K562 (cell line): ENCODE data around the gene GTSE1. TPM values are rescaled to one million over a fixed set of nuclear protein-coding genes. Genes with fewer than 3 reads are reported as not detected.

Experiments
- ATAC-seq: fragments of 200-7000 bp; cut with Tn5 transposase; 3 replicates; pipeline ENCODE4 v1.9.1; 2020; ENCODE audit warnings: moderate library complexity
- BruUV-seq: library from RNA; stranded (reverse); fragments of 400-500 nt; replicated peaks from 2 replicates; lab custom pipeline; 2021; lab: Mats Ljungman, UMichigan
- CTCF ChIA-PET: fragments of 300-600 bp; formaldehyde crosslinking; extraction: SDS; loops from one replicate; lab custom pipeline; 2021; ENCODE audit warnings: low intra/inter-chr PET ratio; lab: Yijun Ruan, JAX
- POLR2A ChIA-PET: fragments of 300-600, 350-650 bp; sonication (Branson Sonifier 250); formaldehyde crosslinking; extraction: SDS; loops from one replicate; lab custom pipeline; 2021; ENCODE audit warnings: antibody characterized with exemption, inconsistent platforms; lab: Yijun Ruan, JAX
- DNase-seq, 4 experiments: peaks; one replicate each; pipeline versions ENCODE4 v3.0.0 to v3.0.0-alpha.2; 2011 to 2018; ENCODE audit warnings: low spot score in 3 of 4, mixed read lengths in 3 of 4; ENCODE audit errors: extremely low read depth in 1 of 4
- FAIRE-seq: peaks from 2 replicates; lab custom pipeline; 2011; peaks lifted over from hg19 to GRCh38; lab: Jason Lieb, UNC
- H2AFZ ChIP-seq: 2 replicates; pipeline ENCODE4 v1.6.0; 2011; ENCODE audit warnings: low read depth, low read length, control low read depth, inconsistent platforms
- H3K27ac ChIP-seq: fragments of 200-600 bp; 3 replicates; pipeline ENCODE4 v1.8.0; 2011; ENCODE audit warnings: low read depth, mild to moderate bottlenecking, control low read depth, inconsistent platforms, low read length, moderate library complexity, mixed read lengths; ENCODE audit errors: extremely low read depth
- H3K27me3 ChIP-seq, 2 experiments: fragments of 300-600 bp in 1 of 2; 2 replicates in 1 of 2; 3 replicates in 1 of 2; pipeline versions ENCODE4 v1.6.0 to v1.8.0; 2011; ENCODE audit warnings: inconsistent platforms in 2 of 2, low read length in 2 of 2, mild to moderate bottlenecking in 1 of 2, mixed read lengths in 1 of 2, moderate library complexity in 1 of 2; ENCODE audit not compliant: control insufficient read depth in 2 of 2, insufficient read depth in 2 of 2
- H3K36me3 ChIP-seq: fragments of 300-600 bp; 3 replicates; pipeline ENCODE4 v1.8.0; 2011; ENCODE audit warnings: mild to moderate bottlenecking, low read length, inconsistent platforms; ENCODE audit not compliant: control insufficient read depth, insufficient read depth
- H3K4me1 ChIP-seq, 2 experiments: fragments of 200-600 bp in 1 of 2; replicated peaks in 1 of 2; 2 replicates in 1 of 2; 3 replicates in 1 of 2; pipeline versions ENCODE4 v1.5.1 to v1.8.0; 2011; ENCODE audit warnings: inconsistent platforms in 2 of 2, low read length in 2 of 2, mild to moderate bottlenecking in 1 of 2, mixed read lengths in 1 of 2, moderate library complexity in 1 of 2; ENCODE audit not compliant: control insufficient read depth in 2 of 2, insufficient read depth in 2 of 2
- H3K4me2 ChIP-seq: 2 replicates; pipeline ENCODE4 v1.6.1; 2011; ENCODE audit warnings: low read length, control low read depth, inconsistent platforms, mixed read lengths; ENCODE audit not compliant: insufficient read depth
- H3K4me3 ChIP-seq: fragments of 200-600 bp; sonication (generic), shearing (Covaris generic); 2 replicates; pipeline ENCODE4 v1.5.1; 2016; ENCODE audit warnings: control low read depth, inconsistent platforms
- H3K79me2 ChIP-seq: fragments of 200-600 bp; 3 replicates; pipeline ENCODE4 v1.8.0; 2011; ENCODE audit warnings: low read length, inconsistent platforms; ENCODE audit not compliant: control insufficient read depth, insufficient read depth
- H3K9ac ChIP-seq, 2 experiments: 2 replicates each; pipeline versions ENCODE4 v1.6.0 to v1.6.1; 2011; ENCODE audit warnings: low read depth in 2 of 2, low read length in 2 of 2, control low read depth in 1 of 2, inconsistent platforms in 1 of 2, mild to moderate bottlenecking in 1 of 2, mixed read lengths in 1 of 2; ENCODE audit not compliant: insufficient read depth in 1 of 2
- H3K9me1 ChIP-seq: one replicate; pipeline ENCODE4 v1.6.0; 2011; ENCODE audit warnings: inconsistent platforms, mild to moderate bottlenecking, low read length, moderate library complexity; ENCODE audit not compliant: control insufficient read depth, insufficient read depth
- H3K9me3 ChIP-seq: replicated peaks from 2 replicates; pipeline ENCODE4 v1.5.1; 2011; ENCODE audit warnings: low read depth, low read length, inconsistent platforms; ENCODE audit not compliant: control insufficient read depth, insufficient read depth
- H4K20me1 ChIP-seq: replicated peaks from 2 replicates; pipeline ENCODE4 v1.6.1; 2011; ENCODE audit warnings: low read length, inconsistent platforms, mixed read lengths; ENCODE audit not compliant: control insufficient read depth, insufficient read depth
- BCLAF1 ChIP-seq, 2 experiments: fragments of 450-650 bp in 1 of 2; IDR thresholded peaks; 2 replicates each; pipeline ENCODE4 v1.6.1; 2011 to 2017; ENCODE audit warnings: low read depth in 2 of 2, antibody characterized with exemption in 1 of 2, borderline replicate concordance in 1 of 2, low read length in 1 of 2, mild to moderate bottlenecking in 1 of 2, mixed read lengths in 1 of 2; ENCODE audit not compliant: control insufficient read depth in 1 of 2
- BDP1 ChIP-seq: IDR thresholded peaks from 3 replicates; pipeline ENCODE4 v1.6.1; 2011; ENCODE audit not compliant: insufficient read length, insufficient read depth
- DPF2 ChIP-seq: fragments of 450-650 bp; IDR thresholded peaks from 2 replicates; pipeline ENCODE4 v1.6.1; 2016
- JUN ChIP-seq, 2 experiments: sonication (generic) in 1 of 2; formaldehyde crosslinking in 1 of 2; IDR thresholded peaks; 2 replicates each; pipeline versions ENCODE4 v1.6.1 to v1.8.0; 2012 to 2022; ENCODE audit warnings: borderline replicate concordance in 2 of 2, mild to moderate bottlenecking in 2 of 2, improper control_type of control experiment in 1 of 2, low read depth in 1 of 2, low read length in 1 of 2, missing genetic modification reagents in 1 of 2
- MYC ChIP-seq, 2 experiments: fragments of 250-450 bp in 1 of 2; sonication (Bioruptor Pico) in 1 of 2; IDR thresholded peaks; 2 replicates each; pipeline versions ENCODE4 v1.5.1 to v1.6.1; 2012 to 2021; ENCODE audit warnings: low read depth in 2 of 2, borderline replicate concordance in 1 of 2, improper control_type of control experiment in 1 of 2, low read length in 1 of 2, mild to moderate bottlenecking in 1 of 2, moderate library complexity in 1 of 2
- SIN3A ChIP-seq, 2 experiments: fragments of 150-350 bp in 1 of 2; IDR thresholded peaks; 2 replicates each; pipeline ENCODE4 v1.6.1; 2011 to 2016; ENCODE audit warnings: borderline replicate concordance in 2 of 2, low read depth in 2 of 2, low read length in 2 of 2, mild to moderate bottlenecking in 2 of 2, moderate library complexity in 2 of 2; ENCODE audit not compliant: control insufficient read depth in 1 of 2
- SP1 ChIP-seq: sonication (generic); formaldehyde crosslinking; IDR thresholded peaks from 2 replicates; pipeline ENCODE4 v1.8.1; 2022; ENCODE audit warnings: mild to moderate bottlenecking, missing genetic modification reagents
- TEAD4 ChIP-seq, 2 experiments: sonication (generic) in 1 of 2; formaldehyde crosslinking in 1 of 2; IDR thresholded peaks; 2 replicates each; pipeline versions ENCODE4 v1.6.1 to v1.8.0; 2012 to 2022; ENCODE audit warnings: borderline replicate concordance in 1 of 2, inconsistent platforms in 1 of 2, low read length in 1 of 2, mild to moderate bottlenecking in 1 of 2, missing genetic modification reagents in 1 of 2
- TRIM28 ChIP-seq: fragments of 450-650 bp; IDR thresholded peaks from 2 replicates; pipeline ENCODE4 v1.6.1; 2017
- ZC3H4 ChIP-seq: sonication (generic); formaldehyde crosslinking; IDR thresholded peaks from 2 replicates; pipeline ENCODE4 v1.9.0; 2021; ENCODE audit warnings: missing genetic modification reagents, borderline replicate concordance
- ZFX ChIP-seq: sonication (generic); formaldehyde crosslinking; IDR thresholded peaks from 2 replicates; pipeline ENCODE4 v1.8.0; 2022; ENCODE audit warnings: mild to moderate bottlenecking, missing genetic modification reagents, moderate library complexity
- ZNF133 ChIP-seq: fragments of 250-450 bp; sonication (Bioruptor Pico); IDR thresholded peaks from 2 replicates; pipeline ENCODE4 v1.4.0; 2020; ENCODE audit warnings: mild to moderate bottlenecking
- ZNF143 ChIP-seq: sonication (generic); formaldehyde crosslinking; IDR thresholded peaks from 2 replicates; pipeline ENCODE4 v1.9.0; 2022; ENCODE audit warnings: mild to moderate bottlenecking, missing genetic modification reagents
- ZNF175 ChIP-seq: fragments of 200-800 bp; sonication (Bioruptor generic); IDR thresholded peaks from 2 replicates; pipeline ENCODE4 v1.6.1; 2016; ENCODE audit warnings: low read depth, mild to moderate bottlenecking, missing genetic modification characterization, missing compliant biosample characterization
- ZNF277 ChIP-seq: fragments of 250-450 bp; sonication (Bioruptor Pico); IDR thresholded peaks from 2 replicates; pipeline ENCODE4 v1.8.0; 2022; ENCODE audit warnings: inconsistent platforms, mild to moderate bottlenecking, moderate library complexity, borderline replicate concordance
- ZNF707 ChIP-seq: fragments of 250-450 bp; sonication (Bioruptor Pico); conservative IDR thresholded peaks from 2 replicates; pipeline ENCODE4 v1.8.0; 2022; ENCODE audit warnings: inconsistent platforms, mild to moderate bottlenecking, moderate library complexity
- ZNF717 ChIP-seq: fragments of 250-450 bp; sonication (Bioruptor Pico); IDR thresholded peaks from 2 replicates; pipeline ENCODE4 v1.5.0; 2021
- WGBS: fragments of 100-300 bp; shearing (Covaris generic); methylation state at CpG from one replicate; pipeline ENCODE4 v1.1.6; 2016; ENCODE audit warnings: low coverage, mixed read lengths; ENCODE audit not compliant: insufficient coverage; ENCODE audit errors: missing lambda C conversion rate; 5-methylcytosine and 5-hydroxymethylcytosine counted together
- in situ Hi-C: fragments of 300-500 bp; cut with MboI; formaldehyde crosslinking; loops from 4 replicates; pipeline ENCODE4 v1.15.0; 2018; ENCODE audit warnings: inconsistent platforms, mixed read lengths
- intact Hi-C: fragments of 100-400 bp; cut with micrococcal nuclease; formaldehyde crosslinking; loops from 2 replicates; pipeline ENCODE4 v1.14.2; 2022
- polyA plus RNA-seq, 8 experiments: library from polyadenylated mRNA; depleted of rRNA in 4 of 8; stranded (reverse) in 5 of 8; unstranded in 3 of 8; fragments of >200 nt; fragmentation: Nextera tagmentation in 2 of 8; fragmentation: Illumina TruSeq in 1 of 8; extraction: Ambion mirVana in 2 of 8; extraction: Trizol in 1 of 8; gene quantifications; 2 replicates each; pipeline versions ENCODE4 v1.2.1 to v1.2.3, GENCODE V29; 2011 to 2014; ENCODE audit warnings: inconsistent platforms in 1 of 8, missing spikeins in 1 of 8
- total RNA-seq, 7 experiments: library from RNA; depleted of rRNA in 6 of 7; stranded (reverse); fragments of >200 nt in 6 of 7; fragmentation: Illumina TruSeq in 2 of 7; extraction: Trizol in 2 of 7; gene quantifications; 2 replicates each; pipeline versions ENCODE4 v1.2.1 to v1.2.3, GENCODE V29; 2011 to 2021; ENCODE audit warnings: low replicate concordance in 1 of 7

GTSE1 gene
- total and polyA plus RNA-seq, 9 of the 15 experiments (the other 6 are each of a cell fraction or from before 2014, with no cell fraction given) = 2.5 to 22.5 (median 12.9) TPM

- H3K27ac ChIP-seq = no peak overlapping the region
- H3K27me3 ChIP-seq = no peaks in the 10 kb centered on the region
- ChIA-PET CTCF (no interaction called here), POLR2A (interaction anchor here (0.6 to 1.6 kb wide), 3 partner anchors 12 to 30 kb away, joined by 3 to 4 read pairs (median 3); no protein-coding TSS in a partner anchor)
- no peak overlapping the region for H2AFZ ChIP-seq
- in situ Hi-C loops = loop anchor here (25.0 kb wide), 1 partner anchor 309 kb away; no protein-coding TSS in a partner anchor
- H3K36me3 ChIP-seq = peaks cover 57% of the 10 kb centered on the region; the same call in 2 of the 3 replicates
- no peaks in the 10 kb centered on the region for H3K9me1 ChIP-seq
- BruUV-seq = no TSS peak
- ATAC-seq (no peak), DNase-seq (no peak), FAIRE-seq (no peak)
- 96% methylated on average over 8 of the region's 20 CpGs for WGBS
- intact Hi-C loops = no loop called here
- H3K9me3 ChIP-seq = no peaks in the 10 kb centered on the region
- no peaks in the 10 kb centered on the region for H3K79me2 ChIP-seq
- H3K9ac ChIP-seq = no peak overlapping the region
- H4K20me1 ChIP-seq = no peaks in the 10 kb centered on the region
- no peak overlapping the region for H3K4me3 ChIP-seq
- H3K4me1 ChIP-seq = no peaks in the 10 kb centered on the region
- no peak overlapping the region for H3K4me2 ChIP-seq
- TF ChIP-seq ZNF277 (CRISPR knock-in tag) (no peak), DPF2 (no peak), MYC (IDR thresholded peaks at IDR 0.05; ENCODE audit: low read depth, low read length) (no peak), MYC (CRISPR knock-in tag; IDR thresholded peaks at IDR 0.05; ENCODE audit: borderline replicate concordance, low read depth) (no peak), SIN3A (IDR thresholded peaks at IDR 0.05; ENCODE audit: borderline replicate concordance in 2 of 2, control insufficient read depth in 1 of 2, low read depth in 2 of 2, low read length in 2 of 2) (no peak), JUN (IDR thresholded peaks at IDR 0.05; ENCODE audit: borderline replicate concordance, low read depth, low read length) (no peak), JUN (CRISPR knock-in tag; IDR thresholded peaks at IDR 0.05; ENCODE audit: borderline replicate concordance) (no peak), ZFX (CRISPR knock-in tag) (no peak), TRIM28 (no peak), TEAD4 (IDR thresholded peaks at IDR 0.05; ENCODE audit: low read length) (no peak), TEAD4 (CRISPR knock-in tag; IDR thresholded peaks at IDR 0.05; ENCODE audit: borderline replicate concordance) (no peak), SP1 (CRISPR knock-in tag) (no peak), ZNF133 (no peak), ZNF717 (CRISPR knock-in tag) (no peak), BDP1 (no peak), ZNF707 (CRISPR knock-in tag) (no peak), BCLAF1 (IDR thresholded peaks at IDR 0.05; ENCODE audit: borderline replicate concordance in 1 of 2, control insufficient read depth in 1 of 2, low read depth in 2 of 2, low read length in 1 of 2) (no peak), ZNF143 (CRISPR knock-in tag) (no peak), ZNF175 (no peak), ZC3H4 (CRISPR knock-in tag) (no peak)
These were observed 24.2 kb downstream of the GTSE1 start for GRCh38 chr22:46320716-46321386.
